NCI-H345 treated with DMSO at 0.1 percent for 48 hours (cell line): ENCODE results near the gene LGALS4.
"Not testable (repeated sequence)": the region's sequence is repeated elsewhere in the genome, so short reads cannot be mapped to it uniquely, and the experiment has no call there.

Source experiments
- DNase-seq: peaks from one replicate; lab custom pipeline; 2025; ENCODE audit not compliant: unreplicated experiment; lab: John Stamatoyannopoulos, UW

The LGALS4 gene

DNA sequence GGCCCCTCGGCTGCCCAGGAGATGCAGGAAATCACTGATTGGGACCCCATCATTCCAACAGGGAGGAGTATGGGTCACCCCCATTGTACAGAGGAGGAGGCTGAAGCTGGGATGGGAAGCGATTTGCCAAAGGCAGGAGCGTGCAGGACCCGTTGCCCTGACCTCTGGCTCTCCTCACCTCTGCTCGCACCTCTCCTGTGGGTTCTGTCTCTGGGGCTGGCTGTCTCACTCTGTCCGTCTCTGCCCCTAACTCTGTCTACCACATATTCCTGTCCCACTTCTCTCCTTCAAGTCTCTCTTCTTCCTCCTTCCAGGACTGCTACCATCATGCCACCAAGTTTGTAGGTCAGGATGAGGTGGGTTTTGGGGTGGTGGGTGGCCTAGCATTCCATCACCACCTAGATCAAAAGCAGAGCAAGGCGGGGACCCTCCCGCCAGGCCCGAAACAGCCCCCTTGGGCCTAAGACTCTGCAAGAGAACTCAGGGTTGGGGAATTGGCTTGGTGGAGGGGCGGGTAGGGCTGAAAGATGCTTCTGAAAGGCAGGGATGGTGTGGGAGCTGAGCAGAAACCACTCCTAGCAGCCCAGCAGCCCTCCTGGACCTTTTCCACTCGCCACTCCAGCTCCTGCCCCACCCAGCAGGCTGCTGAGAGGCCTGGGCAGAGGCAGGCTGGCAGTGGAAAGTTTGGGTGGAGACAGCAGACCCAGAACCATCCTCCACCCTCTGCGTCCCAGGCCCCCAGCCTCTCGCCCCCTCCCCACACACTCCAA is 38.4 kb downstream of the LGALS4 start:
- DNase-seq = no peak

DNA sequence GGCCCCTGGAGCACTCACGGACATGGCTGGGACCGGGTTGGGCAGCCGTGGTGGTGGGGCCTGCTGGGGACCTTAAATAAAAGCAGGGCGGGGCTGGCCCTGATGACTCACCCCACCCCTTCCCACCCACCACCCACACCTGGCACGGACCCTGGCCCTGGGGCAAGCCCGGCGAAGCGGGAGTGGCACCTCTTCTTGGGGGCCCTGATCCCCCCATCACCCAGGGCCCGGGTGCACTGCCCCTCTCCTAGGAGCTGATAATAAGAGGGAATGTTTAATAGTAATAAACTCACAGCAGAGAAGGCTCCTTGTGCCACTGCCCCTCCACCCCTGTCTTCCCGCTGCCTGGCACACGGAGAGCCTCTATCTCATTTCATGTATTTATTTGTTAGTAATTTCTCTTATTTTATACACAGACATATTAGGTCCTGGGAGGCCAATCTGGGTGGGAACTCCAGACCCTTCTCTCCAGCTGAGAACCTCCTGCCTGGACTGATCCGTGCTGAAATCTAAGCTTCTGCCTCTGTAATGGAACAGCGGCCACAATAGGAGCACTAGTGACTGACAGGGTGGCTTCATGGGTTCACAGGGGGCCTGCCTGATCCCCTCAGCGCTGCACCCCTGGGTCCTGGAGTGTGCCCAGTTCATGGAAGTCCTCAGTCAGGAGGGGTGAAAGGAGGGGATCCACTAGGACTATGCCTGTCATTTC is 39.1 kb downstream of the LGALS4 start, which contains the start of gene LGALS7:
Gene LGALS7, minus strand, starts transcription at position 49 of the 709 bp plus-strand sequence. Its CDS starts 25 bp downstream, at position 24.
- DNase-seq = no peak

DNA sequence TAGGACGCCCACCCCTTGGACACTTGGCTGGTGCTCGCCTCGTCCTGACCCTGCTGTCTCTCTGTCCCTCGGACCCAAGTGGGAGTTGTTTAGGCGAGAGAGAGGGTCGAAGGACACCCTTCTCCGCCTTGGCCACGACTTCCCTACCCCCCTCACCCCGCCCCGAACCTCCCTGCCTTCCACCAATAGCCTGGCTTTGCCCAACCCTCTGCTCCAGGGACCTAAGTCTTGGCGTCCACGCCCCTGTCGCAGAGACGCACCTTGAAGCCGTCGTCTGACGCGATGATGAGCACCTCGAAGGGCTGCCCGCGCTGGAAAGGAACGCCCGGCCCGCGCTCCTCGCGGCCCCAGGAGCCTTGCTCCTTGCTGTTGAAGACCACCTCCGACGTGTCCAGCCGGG is 41.2 kb downstream of the LGALS4 start:
- not testable (repeated sequence) for DNase-seq

DNA sequence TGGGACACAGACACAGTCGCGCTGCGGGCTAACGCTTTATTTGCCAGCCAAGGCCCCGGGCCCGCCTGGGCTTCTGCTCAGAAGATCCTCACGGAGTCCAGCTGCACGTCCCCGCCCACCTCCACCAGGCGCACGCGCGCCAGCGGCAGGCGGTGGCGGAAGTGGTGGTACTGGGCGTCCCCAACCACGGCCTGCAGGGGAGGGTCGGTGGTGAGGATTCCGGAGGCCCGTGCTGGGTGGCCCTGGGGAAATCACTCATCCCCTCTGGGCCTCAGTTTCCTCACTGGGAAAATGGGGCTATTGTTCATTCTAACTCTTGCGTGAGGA is 41.8 kb downstream of the LGALS4 start:
- DNase-seq = not testable (repeated sequence)

DNA sequence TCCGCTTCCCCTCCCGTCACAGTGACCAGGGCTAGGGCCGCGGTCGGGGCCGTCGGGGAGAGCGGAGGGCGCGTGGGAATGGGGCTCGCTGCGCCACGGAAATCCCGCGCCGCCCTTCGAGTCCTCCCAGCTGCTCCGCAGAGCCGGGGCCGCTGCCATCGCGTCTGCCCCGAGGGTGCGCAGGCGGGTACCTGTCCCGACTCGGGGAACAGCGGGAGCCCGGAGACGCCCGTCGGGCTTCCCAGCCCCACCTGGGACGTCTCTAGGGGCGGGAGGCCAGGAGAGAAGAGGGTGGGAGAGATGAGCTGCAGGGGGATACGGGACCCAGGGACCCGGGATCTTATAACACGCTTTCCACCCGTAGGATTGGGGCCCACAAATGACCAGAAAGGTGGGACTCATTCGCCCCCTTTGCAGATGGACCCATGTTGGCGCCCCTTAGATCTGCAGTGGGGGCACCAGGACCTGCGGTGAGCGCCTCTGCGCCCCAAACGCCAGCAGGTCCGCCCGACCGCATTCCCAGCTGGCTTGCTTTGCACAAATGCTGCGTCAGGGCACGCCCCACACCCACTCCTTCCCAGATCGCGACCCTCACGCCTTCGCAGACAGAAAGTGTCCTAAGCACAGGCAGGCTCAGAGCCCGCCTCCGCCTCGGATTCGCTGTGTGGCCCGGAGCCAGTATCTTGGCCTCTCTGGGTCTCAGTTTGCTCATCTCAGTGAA is 42.4 kb downstream of the LGALS4 start:
- not testable (repeated sequence) for DNase-seq

DNA sequence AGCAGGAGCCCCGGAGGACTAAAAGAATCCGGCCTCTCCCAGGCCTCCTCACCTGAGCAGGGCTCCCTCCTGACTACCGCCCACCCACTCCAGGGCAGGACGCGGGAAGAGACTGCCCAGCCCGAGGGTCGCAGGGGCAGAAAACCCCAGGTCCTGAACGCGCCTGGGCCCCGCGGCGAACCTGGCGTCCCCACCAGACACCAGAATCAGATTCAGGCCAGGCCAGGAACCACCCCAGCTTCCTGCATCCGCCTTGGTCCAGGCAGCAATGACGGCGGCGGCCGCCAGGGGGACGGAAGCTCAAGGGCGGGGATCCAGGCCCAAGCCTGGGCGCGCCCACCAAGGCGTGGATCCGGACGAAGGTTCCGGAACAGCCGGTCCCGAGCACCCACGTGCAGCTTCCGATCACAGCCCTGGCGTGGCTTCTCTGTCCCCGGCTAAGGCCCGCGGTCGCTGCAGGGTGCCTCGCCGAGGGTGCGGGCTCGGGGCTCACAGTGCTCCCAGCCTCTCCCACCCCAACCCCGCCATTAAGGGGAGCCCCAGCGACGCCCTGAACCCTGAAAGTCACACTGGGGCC is 43.0 kb downstream of the LGALS4 start:
- DNase-seq = no peak

DNA sequence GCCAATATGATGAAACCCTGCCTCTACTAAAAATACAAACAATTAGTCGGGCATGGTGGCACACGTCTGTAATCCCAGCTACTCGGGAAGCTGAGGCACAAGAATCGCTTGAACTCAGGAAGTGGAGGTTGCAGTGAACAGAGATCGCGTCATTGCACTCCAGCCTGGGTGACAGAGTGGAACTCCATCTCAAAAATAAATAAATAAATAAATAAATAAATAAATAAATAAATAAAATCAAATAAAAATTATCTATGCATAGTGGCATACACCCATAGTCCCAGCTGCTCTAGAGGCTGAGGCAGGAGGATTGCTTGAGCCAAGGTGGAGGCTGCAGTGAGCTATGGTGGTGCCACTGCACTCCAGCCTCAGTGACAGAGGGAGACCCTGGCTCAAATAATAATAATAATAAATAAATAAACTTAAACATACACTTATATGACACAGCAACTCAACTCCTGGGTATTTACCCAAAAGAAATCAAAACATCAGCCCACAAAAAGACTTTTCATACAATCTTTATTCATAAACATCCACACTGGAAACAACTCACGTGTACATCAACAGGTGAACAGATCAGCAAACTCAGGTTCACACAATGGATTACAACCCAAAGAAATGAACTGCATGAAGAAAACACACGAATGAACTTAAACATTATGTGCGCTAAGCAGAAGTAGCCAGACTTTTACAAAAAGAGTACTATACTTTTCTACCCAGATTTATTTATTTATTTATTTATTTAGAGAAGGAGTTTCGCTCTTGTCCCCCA is 46.3 kb downstream of the LGALS4 start:
- no peak for DNase-seq

DNA sequence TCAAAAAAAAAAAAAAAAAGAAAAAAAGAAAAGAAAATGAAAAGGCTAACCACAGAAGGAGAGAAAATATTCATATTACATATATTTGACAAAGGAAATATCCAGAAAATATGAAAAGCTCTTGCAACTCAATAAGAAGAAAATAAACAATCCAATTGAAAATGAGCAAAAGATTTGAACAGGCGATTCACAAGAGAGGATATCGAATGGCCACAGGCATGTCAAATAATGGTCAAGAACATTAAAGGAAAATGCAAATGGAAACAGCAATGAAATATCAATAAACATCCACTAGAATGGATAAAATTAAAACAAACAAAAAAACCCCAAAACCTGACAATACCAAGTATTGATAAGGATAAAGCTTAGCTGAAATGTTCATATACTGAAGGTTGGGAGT is 47.5 kb downstream of the LGALS4 start:
- DNase-seq = no peak

DNA sequence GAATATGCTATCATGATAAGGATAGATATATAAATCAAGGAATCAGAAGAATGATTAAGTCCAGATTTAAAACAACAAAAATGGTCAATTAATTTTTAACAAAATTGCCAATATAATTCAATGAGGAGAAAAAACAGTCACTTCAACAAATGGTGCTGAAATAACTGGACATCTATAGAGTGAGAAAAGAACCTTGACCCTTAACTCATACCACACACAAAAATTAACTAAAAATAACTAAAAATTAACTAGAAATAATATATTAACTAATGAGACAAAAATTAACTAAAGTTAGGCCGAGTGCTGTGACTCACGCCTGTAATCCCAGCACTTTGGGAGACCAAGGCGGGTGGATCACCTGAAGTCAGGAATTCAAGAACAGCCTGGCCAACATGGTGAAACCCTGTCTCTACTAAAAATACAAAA is 48.9 kb downstream of the LGALS4 start:
- no peak for DNase-seq

DNA sequence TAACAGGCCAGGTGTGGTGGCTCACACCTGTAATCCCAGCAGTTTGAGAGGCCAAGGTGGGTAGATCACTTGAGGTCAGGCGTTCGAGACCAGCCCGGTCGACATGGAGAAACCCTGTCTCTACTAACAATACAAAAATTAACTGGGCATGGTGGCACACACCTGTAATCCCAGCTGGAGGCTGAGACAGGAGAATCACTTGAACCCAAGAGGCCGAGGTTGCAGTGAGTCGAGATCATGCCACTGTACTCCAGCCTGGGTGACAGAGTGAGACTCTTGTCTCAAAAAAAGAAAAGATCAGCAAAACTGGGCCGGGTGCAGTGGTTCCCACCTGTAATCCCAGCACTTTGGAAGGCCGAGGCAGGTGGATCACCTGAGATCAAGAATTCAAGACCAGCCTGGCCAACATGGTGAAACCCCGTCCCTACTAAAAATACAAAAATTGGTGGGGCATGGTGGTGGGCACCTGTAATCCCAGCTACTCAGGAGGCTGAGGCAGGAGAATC is 50.8 kb downstream of the LGALS4 start:
- DNase-seq = not testable (repeated sequence)

DNA sequence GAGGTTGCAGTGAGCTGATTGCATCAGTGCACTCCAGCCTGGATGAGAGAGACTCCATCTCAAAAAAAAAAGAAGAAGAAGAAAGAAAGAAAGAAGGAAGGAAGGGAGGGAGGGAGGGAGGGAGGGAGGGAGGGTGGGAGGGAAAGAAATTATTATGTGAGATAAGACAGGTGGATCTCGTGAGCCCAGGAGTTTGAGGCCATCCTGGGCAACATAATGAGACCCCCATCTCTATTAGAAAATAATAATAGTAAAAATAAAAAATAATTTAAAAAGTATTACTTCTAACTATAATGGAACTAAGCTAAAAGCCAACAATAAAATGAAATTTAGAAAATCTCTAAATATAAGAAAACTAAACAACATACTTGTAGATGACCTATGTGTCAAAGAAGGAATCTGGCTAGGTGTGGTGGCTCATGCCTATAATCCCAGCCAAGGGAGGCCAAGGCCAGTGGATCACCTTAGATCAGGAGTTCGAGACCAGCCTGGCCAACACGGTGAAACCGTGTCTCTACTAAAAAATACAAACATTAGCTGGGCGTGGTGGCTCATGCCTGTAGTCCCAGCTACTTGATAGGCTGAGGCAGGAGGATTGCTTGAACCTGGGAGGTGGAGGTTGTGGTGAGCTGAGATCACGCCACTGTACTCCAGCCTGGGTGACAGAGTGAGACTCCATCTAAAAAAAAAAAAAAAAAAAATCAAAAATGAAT is 51.8 kb downstream of the LGALS4 start:
- DNase-seq = not testable (repeated sequence)

DNA sequence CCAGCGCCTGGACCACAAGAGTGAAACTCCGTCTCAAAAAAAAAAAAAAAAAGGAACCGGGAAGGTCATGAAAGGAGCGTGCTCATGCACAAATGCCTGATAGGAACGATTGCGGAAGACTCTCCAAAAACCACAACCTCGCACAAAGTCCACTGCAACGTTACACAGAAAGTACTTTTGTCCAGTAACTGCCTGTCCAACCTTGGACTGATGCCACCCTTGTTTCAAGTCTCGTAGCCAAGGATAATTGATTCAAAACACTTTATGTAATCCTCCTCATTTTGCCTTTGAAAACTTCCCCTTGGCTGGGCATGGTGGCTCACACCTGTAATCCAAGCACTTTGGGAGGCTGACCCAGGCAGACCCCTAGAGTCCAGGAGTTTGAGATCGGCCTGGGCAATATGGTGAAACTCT is 53.1 kb downstream of the LGALS4 start:
- no peak for DNase-seq

DNA sequence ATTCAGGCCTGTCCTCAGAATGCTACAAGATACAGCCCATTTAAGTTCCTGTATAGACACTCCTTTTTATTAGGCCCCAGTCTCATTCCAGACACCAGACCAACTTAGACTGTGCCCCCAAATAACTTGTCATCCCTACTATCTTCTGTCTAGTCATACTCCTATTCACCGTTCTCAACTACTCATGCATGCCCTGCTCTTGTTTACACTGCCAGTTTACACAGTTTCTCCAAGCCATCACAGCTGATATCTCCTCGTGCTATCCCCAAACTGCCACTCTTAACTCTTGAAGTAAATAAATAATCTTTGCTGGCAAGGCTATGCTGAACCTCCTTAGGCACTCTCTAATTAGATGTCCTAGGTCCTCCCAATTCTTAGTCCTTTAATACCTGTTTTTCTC is 58.5 kb downstream of the LGALS4 start:
- DNase-seq = not testable (repeated sequence)

DNA sequence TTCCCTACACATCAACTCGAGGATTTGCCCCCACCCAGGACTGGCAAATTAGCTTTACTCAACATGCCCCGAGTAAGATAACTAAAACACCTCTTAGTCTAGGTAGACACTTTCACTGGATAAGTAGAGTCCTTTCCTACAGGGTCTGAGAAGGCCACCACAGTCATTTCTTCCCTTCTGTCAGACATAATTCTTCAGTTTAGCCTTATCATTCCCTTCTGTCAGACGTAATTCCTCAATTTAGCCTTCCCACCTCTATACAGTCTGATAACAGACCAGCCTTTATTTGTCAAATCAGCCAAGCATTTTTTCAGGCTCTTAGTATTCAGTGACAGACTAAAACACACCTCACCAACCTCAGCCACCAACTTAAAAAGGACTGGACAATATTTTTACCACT is 59.0 kb downstream of the LGALS4 start:
- not testable (repeated sequence) for DNase-seq
